PC-3 (cell line): ENCODE measurements around the gene ERI3.

Source experiments
- CTCF ChIP-seq: fragments of 300-600 bp; sonication (generic); conservative IDR thresholded peaks from 2 replicates; pipeline ENCODE4 v1.5.1; 2017; ENCODE audit warnings: antibody characterized with exemption, low read depth, mild to moderate bottlenecking, low read length
- EZH2 ChIP-seq: fragments of 300-600 bp; sonication (generic); IDR thresholded peaks from one replicate; pipeline ENCODE4 v1.6.1; 2017; ENCODE audit warnings: antibody characterized with exemption, mild to moderate bottlenecking, low read length; ENCODE audit not compliant: unreplicated experiment
- EZH2phosphoT487 ChIP-seq: fragments of 300-600 bp; sonication (generic); IDR thresholded peaks from 2 replicates; pipeline ENCODE4 v1.6.1; 2018; ENCODE audit warnings: mild to moderate bottlenecking, antibody characterized with exemption, low read length, borderline replicate concordance

- no peak for TF ChIP-seq CTCF
- no peak for TF ChIP-seq EZH2
- TF ChIP-seq EZH2phosphoT487, result no peak
Observed at GRCh38 chr1:44346878-44347277, 8.2 kb downstream of the ERI3 start.
